Mucosa of descending colon (tissue), 3 donors: ENCODE measurements around the gene MEMO1. TPM values are rescaled to one million over a fixed set of nuclear protein-coding genes. Genes with fewer than 3 reads are reported as not detected.

ENCODE experiments used
- ATAC-seq: fragments of 200-7000 bp; cut with Tn5 transposase; one replicate; pipeline ENCODE4 v1.9.1; 2020; ENCODE audit warnings: mild to moderate bottlenecking, moderate library complexity
- DNase-seq, 3 donors: peaks; one replicate each; pipeline ENCODE4 v3.0.0-alpha.2; 2020
- H3K36me3 ChIP-seq: fragments of 200-600 bp; one replicate; pipeline ENCODE4 v1.8.0; 2021; ENCODE audit warnings: low read depth, mild to moderate bottlenecking
- H3K4me1 ChIP-seq: fragments of 200-600 bp; one replicate; pipeline ENCODE4 v1.8.0; 2021; ENCODE audit warnings: low read depth, mild to moderate bottlenecking
- H3K4me3 ChIP-seq: fragments of 200-600 bp; one replicate; pipeline ENCODE4 v1.8.0; 2021; ENCODE audit warnings: mild to moderate bottlenecking
- H3K9me3 ChIP-seq: fragments of 200-600 bp; one replicate; pipeline ENCODE4 v1.8.0; 2021; ENCODE audit warnings: mild to moderate bottlenecking
- intact Hi-C, 2 donors: fragments of 100-400 bp; cut with DNase I in 1 of 2; cut with micrococcal nuclease in 1 of 2; formaldehyde crosslinking; loops; one replicate each; pipeline versions ENCODE4 v1.11.0 to v1.11.1; 2022; cut with DNase I, micrococcal nuclease
- total RNA-seq, 3 donors: library from RNA; stranded (reverse); fragmentation: NEBNext Ultra II Directional in 2 of 3; extraction: Animal tissue kit (Norgen Biotek cat#: 25700) in 2 of 3; gene quantifications; one replicate each; pipeline versions ENCODE4 v1.2.1 to v1.2.4, GENCODE V29; 2021 to 2023
- TF ChIP-seq, protein P1 (sequence below): fragments of 200-600 bp; IDR thresholded peaks from one replicate; pipeline ENCODE4 v1.8.0; 2022; ENCODE audit warnings: antibody characterized with exemption, mild to moderate bottlenecking
- donor health status: DM: no; HTN: no; CAD: no; lungs with moderate emphysema.
- donor health status: DM: no; HTN: no; CAD: no.
- donor health status: DM: no; HTN: yes; CAD: no.

The MEMO1 gene
- total RNA-seq, 3 donors from 2014 or later: 28.6 to 46.4 (median 29.2) TPM

DNA sequence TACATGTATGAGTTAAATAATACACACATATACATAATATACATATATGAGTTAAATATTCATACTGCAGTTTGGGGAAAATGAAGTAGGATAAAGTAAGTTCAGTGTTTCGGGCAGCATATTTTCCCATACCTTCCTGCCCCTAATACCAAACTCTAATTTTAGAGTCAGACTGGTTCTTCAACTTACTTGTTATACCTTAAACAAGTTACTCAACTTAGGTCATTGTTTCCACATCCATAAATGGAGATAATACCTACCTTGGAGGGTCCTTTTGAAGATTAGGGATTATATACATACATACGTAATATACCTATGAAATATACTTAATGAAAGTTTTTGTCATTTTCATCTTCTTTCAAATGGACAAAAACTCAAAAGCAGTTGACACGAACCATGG lies 8.4 kb downstream of the MEMO1 start:
- no peak for ATAC-seq

DNA sequence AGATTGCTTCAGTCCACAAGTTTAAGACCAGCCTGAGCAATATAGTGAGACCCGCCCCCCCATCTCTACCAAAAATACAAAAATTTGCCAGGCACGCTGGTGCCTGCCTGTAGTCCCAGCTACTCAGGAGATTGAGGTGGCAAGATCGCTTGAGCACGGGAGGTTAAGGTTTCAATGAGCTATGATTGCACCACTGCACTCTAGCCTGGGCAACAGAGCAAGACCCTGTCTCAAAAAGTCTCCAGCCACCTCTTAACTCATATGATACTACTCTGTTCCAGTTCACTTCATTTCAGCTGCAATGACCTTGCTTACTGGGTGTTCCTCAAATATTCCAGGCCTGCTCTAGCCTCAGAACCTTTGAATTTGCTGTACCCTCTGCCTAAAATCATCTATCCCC lies 11.4 kb downstream of the MEMO1 start:
- TF ChIP-seq, protein P1, sequence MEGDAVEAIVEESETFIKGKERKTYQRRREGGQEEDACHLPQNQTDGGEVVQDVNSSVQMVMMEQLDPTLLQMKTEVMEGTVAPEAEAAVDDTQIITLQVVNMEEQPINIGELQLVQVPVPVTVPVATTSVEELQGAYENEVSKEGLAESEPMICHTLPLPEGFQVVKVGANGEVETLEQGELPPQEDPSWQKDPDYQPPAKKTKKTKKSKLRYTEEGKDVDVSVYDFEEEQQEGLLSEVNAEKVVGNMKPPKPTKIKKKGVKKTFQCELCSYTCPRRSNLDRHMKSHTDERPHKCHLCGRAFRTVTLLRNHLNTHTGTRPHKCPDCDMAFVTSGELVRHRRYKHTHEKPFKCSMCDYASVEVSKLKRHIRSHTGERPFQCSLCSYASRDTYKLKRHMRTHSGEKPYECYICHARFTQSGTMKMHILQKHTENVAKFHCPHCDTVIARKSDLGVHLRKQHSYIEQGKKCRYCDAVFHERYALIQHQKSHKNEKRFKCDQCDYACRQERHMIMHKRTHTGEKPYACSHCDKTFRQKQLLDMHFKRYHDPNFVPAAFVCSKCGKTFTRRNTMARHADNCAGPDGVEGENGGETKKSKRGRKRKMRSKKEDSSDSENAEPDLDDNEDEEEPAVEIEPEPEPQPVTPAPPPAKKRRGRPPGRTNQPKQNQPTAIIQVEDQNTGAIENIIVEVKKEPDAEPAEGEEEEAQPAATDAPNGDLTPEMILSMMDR: no peak
- no peaks in the 10 kb centered on the region for H3K9me3 ChIP-seq
- no peak for ATAC-seq
- DNase-seq: no peak
- H3K36me3 ChIP-seq: no peaks in the 10 kb centered on the region
- intact Hi-C loops: no loop called here
- no peaks in the 10 kb centered on the region for H3K4me1 ChIP-seq
- H3K4me3 ChIP-seq: no peak overlapping the region

More for the DNA sequence above, 8.4 kb downstream of the MEMO1 start:
- no peaks in the 10 kb centered on the region for H3K36me3 ChIP-seq
- intact Hi-C loops: no loop called here
- DNase-seq: no peak
- H3K9me3 ChIP-seq: no peaks in the 10 kb centered on the region
- H3K4me3 ChIP-seq: no peak overlapping the region
- H3K4me1 ChIP-seq: no peaks in the 10 kb centered on the region
- TF ChIP-seq, protein P1: no peak

DNA sequence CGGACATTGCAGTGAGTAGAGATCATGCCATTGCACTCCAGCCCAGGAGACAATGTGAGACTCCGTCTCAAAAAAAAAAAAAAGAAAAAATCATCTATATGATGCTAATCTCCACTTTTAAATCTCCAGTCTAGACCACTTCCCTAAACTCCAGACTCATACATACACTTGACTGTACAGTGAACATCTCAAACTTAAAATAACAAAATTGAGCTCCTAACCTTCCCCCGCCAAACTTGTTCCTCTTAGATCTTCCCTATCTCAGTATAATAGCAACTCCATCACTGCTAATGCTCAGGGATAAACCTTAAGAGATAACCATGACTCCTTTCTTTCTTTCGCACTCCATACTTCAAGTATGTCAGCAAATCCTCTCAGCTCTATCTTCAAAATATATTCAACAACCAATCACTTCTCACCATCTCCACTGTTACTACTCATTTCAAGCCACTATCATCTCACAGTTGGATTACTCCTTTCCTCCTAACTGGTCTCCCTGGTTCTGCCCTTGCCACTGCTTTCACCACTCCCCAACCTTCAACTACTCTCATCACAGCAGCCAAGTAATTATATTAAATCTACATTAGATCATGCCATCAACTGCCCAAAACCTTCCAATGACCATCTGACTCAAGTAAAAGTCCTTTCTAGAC lies 12.0 kb downstream of the MEMO1 start:
- H3K9me3 ChIP-seq: no peaks in the 10 kb centered on the region
- no peaks in the 10 kb centered on the region for H3K4me1 ChIP-seq
- ATAC-seq (no peak), DNase-seq (no peak)
- intact Hi-C loops: no loop called here
- no peaks in the 10 kb centered on the region for H3K36me3 ChIP-seq
- TF ChIP-seq, protein P1: no peak
- H3K4me3 ChIP-seq: no peak overlapping the region

DNA sequence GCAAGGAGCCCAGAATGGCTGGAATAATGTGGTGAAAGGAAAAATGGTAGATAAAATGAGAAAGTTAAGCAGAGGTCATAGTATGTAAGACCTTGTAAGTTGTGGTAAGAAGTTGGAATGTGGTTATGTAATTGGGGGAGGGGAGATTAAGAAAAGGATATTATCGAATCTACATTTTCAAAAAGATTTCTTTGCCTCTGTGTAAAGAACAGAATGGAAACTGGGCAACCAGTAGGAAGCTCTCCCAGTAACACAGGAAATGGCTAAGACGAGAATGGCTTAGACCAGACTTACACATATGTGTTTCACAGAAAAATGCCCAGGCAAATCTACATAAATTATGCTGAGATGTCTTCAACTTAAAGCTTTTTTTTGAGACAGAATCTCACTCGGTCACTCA lies 13.2 kb downstream of the MEMO1 start:
- H3K4me1 ChIP-seq: no peaks in the 10 kb centered on the region
- intact Hi-C loops: no loop called here
- ATAC-seq (no peak), DNase-seq (no peak)
- no peak overlapping the region for H3K4me3 ChIP-seq
- no peaks in the 10 kb centered on the region for H3K36me3 ChIP-seq
- TF ChIP-seq, protein P1: no peak
- H3K9me3 ChIP-seq: no peaks in the 10 kb centered on the region

DNA sequence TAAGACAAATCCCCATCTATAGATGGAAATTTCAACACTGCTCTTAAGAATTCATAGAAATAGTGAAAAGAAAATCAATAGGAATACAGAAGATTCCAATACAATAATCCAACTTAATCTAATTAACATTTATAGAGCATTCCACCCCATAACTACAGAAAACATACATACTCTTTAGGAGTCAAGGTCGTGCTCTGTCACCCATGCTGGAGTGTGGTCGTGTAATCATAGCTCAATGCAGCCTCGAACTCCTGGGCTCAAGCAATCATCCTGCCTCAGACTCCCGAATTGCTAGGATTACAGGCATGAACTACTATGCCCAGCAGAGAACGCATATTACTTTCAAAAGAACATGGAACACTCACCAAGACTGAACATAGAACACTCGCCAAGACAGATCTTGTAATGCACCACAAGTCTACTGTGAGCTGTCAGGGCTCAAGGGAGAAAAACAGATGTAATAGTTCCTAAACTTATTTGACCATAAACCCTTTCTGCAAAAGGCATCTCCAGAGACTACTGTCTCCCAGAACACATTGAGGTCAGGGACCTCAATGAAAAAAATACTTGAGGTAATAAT lies 14.1 kb downstream of the MEMO1 start:
- H3K4me1 ChIP-seq: no peaks in the 10 kb centered on the region
- H3K9me3 ChIP-seq: no peaks in the 10 kb centered on the region
- no peak for DNase-seq
- TF ChIP-seq, protein P1: no peak
- intact Hi-C loops: no loop called here
- H3K36me3 ChIP-seq: no peaks in the 10 kb centered on the region
- no peak overlapping the region for H3K4me3 ChIP-seq
- ATAC-seq: no peak
